ENCODE measurements around the gene ZNF580.

The ZNF580 gene

DNA sequence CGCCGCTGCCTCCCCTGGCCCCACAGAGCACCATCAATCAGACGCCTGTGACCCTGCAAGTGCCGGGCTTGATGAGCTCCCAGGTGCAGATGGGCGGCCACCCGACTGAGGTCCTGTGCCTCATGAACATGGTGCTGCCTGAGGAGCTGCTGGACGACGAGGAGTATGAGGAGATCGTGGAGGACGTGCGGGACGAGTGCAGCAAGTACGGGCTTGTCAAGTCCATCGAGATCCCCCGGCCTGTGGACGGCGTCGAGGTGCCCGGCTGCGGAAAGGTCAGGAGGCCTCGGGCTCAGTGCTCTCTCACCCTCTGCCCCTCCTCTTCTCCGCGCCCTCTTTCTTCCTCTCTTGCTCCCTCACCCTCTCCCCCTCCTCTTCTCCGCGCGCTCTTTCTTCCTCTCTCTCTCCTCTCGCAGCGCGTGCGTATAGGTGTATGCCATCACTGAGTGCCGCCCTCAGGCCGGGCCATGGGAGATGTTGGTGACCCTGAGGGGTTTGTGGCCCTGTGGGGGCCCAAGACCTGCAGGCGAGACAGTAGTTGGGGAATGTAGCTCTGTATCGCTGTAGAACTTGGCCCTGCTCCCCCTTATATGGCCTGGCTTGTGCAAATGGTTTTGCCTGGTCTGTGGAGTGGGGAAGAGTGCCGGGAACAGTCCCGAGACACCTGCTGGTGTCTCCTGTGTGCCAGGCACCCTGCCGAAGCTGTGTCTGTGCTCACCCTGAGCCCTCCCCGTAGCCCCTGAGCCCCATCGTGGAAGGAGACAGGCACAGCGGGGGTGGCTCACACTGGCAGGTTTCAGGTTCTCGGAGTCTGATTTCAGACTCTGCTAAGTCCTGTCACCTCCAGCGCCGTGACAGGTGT is 28.8 kb downstream of the ZNF580 start:
- Histone ChIP-seq H3K27ac (no peak overlapping the region), H3K9me3 (ENCODE audit: severe bottlenecking) (no peaks in the 10 kb centered on the region), H3K4me3 (ENCODE audit: low read depth, low read length) (no peak overlapping the region), H3K27me3 (ENCODE audit: insufficient read depth, low read depth, severe bottlenecking) (no peaks in the 10 kb centered on the region), H3K36me3 (peaks cover 78% of the 10 kb centered on the region)
- DNase-seq, result no peak
- TF ChIP-seq, protein P1, sequence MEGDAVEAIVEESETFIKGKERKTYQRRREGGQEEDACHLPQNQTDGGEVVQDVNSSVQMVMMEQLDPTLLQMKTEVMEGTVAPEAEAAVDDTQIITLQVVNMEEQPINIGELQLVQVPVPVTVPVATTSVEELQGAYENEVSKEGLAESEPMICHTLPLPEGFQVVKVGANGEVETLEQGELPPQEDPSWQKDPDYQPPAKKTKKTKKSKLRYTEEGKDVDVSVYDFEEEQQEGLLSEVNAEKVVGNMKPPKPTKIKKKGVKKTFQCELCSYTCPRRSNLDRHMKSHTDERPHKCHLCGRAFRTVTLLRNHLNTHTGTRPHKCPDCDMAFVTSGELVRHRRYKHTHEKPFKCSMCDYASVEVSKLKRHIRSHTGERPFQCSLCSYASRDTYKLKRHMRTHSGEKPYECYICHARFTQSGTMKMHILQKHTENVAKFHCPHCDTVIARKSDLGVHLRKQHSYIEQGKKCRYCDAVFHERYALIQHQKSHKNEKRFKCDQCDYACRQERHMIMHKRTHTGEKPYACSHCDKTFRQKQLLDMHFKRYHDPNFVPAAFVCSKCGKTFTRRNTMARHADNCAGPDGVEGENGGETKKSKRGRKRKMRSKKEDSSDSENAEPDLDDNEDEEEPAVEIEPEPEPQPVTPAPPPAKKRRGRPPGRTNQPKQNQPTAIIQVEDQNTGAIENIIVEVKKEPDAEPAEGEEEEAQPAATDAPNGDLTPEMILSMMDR (IDR thresholded peaks at IDR 0.05; ENCODE audit: low read depth, low read length), result no peak

DNA sequence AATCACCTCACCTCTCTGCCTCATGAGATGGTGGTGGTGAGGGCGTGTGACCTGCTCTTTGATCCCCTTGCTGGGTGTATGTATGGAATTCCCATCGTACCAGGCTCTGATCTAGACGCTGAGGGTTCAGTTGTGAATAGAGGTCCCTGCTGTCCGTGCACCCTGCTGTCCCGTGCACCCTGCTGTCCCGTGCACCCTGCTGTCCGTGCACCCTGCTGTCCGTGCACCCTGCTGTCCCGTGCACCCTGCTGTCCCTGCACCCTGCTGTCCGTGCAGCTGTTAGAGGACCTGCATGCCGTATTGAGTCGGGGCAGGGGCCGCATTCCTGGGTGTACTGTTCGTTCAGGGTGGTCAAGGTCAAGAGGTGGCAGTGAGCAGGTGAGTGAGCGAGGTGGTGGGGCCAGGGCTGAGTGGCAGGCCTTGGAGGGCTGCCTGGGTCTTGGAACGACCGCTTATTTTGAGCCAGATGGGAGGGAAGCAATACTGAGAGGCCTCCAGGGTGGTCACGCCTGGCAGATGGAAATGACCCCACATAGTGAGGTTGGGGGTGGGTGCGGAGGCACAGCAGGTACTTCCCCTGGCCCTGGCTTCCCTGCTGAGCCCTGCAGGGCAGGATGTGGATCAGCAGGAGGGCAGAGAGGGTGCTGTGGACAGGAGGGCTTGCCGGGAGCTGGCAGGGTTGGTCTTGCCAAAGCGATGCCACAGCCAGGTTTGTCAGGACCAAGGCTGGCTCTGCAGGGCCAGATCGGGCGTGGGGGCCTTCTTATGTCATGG is 29.7 kb downstream of the ZNF580 start:
- Histone ChIP-seq H3K9me3 (ENCODE audit: severe bottlenecking) (no peaks in the 10 kb centered on the region), H3K4me3 (ENCODE audit: low read depth, low read length) (no peak overlapping the region), H3K27me3 (ENCODE audit: insufficient read depth, low read depth, severe bottlenecking) (no peaks in the 10 kb centered on the region), H3K36me3 (peaks cover 74% of the 10 kb centered on the region), H3K27ac (no peak overlapping the region)
- TF ChIP-seq, protein P1 (IDR thresholded peaks at IDR 0.05; ENCODE audit: low read depth, low read length), result no peak
- DNase-seq, result no peak

DNA sequence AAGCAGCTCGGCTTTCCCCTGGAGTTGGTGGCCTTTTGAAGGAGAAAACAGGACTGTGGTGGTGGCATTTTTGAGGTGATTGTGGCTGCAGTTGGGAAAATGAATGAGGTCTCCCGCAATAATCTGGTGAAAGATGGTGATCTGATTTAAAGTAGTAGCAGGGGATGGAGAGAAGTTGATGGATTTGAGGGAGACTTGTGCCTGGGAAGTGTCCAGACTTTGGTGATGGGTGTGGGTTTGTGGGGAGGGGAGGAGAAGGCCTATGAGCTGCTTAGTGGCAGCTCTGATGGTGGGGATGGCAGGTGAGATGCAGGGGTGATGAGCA is 30.2 kb downstream of the ZNF580 start:
- no peak for DNase-seq
- TF ChIP-seq, protein P1 (IDR thresholded peaks at IDR 0.05; ENCODE audit: low read depth, low read length), result no peak
- Histone ChIP-seq H3K4me3 (ENCODE audit: low read depth, low read length) (no peak overlapping the region), H3K27ac (no peak overlapping the region), H3K27me3 (ENCODE audit: insufficient read depth, low read depth, severe bottlenecking) (no peaks in the 10 kb centered on the region), H3K9me3 (ENCODE audit: severe bottlenecking) (no peaks in the 10 kb centered on the region), H3K36me3 (peaks cover 69% of the 10 kb centered on the region)

DNA sequence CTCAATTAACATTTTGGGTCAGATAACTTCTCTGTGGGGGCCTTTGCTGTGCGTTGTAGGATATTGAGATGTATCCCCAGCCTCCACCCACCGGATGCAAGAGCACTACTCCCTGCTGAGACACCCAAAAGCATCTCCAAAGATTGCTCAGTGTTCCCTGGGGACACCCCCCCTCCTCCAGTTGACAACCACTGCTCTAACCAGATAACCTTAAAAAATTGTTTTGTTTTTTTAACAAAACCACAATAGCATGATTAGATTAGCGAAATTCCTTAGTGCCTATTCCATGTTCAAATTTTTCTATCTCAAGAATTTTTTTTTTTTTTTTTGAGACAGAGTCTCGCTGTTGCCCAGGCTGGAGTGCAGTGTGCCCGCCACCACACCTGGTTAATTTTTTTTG is 31.6 kb downstream of the ZNF580 start:
- Histone ChIP-seq H3K27ac (no peak overlapping the region), H3K4me3 (ENCODE audit: low read depth, low read length) (no peak overlapping the region), H3K36me3 (peaks cover 66% of the 10 kb centered on the region), H3K27me3 (ENCODE audit: insufficient read depth, low read depth, severe bottlenecking) (no peaks in the 10 kb centered on the region), H3K9me3 (ENCODE audit: severe bottlenecking) (no peaks in the 10 kb centered on the region)
- no peak for DNase-seq
- TF ChIP-seq, protein P1 (IDR thresholded peaks at IDR 0.05; ENCODE audit: low read depth, low read length), result no peak

DNA sequence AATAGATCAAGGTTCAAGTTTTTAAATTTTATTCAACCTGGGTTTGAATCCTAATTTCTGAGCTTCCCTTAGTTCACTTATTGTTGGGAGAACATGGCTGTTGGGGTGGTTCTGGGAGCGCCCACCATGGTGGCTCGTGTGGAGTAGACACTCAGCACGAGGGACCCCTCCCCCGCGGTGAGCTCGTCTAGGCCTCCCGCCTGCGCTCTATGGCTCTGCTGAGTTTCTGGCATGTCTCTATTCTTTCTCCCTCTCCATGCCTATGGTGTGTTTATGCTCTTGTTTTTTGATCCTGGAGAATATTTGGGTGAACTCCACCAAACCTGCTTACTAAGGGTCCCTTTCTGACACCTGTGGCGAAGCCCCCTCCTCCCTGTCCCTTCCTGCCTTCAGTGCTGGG is 32.7 kb downstream of the ZNF580 start:
- Histone ChIP-seq H3K36me3 (peaks cover 68% of the 10 kb centered on the region), H3K4me3 (ENCODE audit: low read depth, low read length) (no peak overlapping the region), H3K27me3 (ENCODE audit: insufficient read depth, low read depth, severe bottlenecking) (no peaks in the 10 kb centered on the region), H3K27ac (peak overlapping the region; percentile 52), H3K9me3 (ENCODE audit: severe bottlenecking) (no peaks in the 10 kb centered on the region)
- DNase-seq, result no peak
- TF ChIP-seq, protein P1 (IDR thresholded peaks at IDR 0.05; ENCODE audit: low read depth, low read length), result no peak

Data from WERI-Rb-1 (cell line).